HEK293T (cell line): ENCODE data around the gene SHH.
A peak's percentile ranks its signal among the peaks of the same experiment; 100 is the strongest.

Source experiments
- CTCF ChIA-PET: fragments of 350-600 bp; formaldehyde crosslinking; extraction: SDS; loops from one replicate; lab custom pipeline; 2021; ENCODE audit warnings: antibody characterized with exemption, inconsistent platforms; lab: Yijun Ruan, JAX
- POLR2A ChIA-PET: fragments of 350-600 bp; formaldehyde crosslinking; extraction: SDS; loops from one replicate; lab custom pipeline; 2020; ENCODE audit warnings: antibody characterized with exemption, inconsistent platforms; lab: Yijun Ruan, JAX
- DNase-seq: peaks from one replicate; pipeline ENCODE4 v3.0.0; 2012; ENCODE audit warnings: mixed read lengths; ENCODE audit errors: extremely low spot score
- ARNT ChIP-seq: fragments of 450-650 bp; IDR thresholded peaks from 2 replicates; pipeline ENCODE4 v1.6.1; 2017; ENCODE audit warnings: mild to moderate bottlenecking
- BHLHE40 ChIP-seq: fragments of 450-650 bp; IDR thresholded peaks from 2 replicates; pipeline ENCODE4 v1.6.1; 2016; ENCODE audit warnings: mild to moderate bottlenecking, moderate library complexity, borderline replicate concordance
- CTBP1 ChIP-seq: fragments of 450-650 bp; IDR thresholded peaks from 2 replicates; pipeline ENCODE4 v1.6.1; 2016; ENCODE audit warnings: borderline replicate concordance
- ELF4 ChIP-seq: fragments of 450-650 bp; IDR thresholded peaks from 2 replicates; pipeline ENCODE4 v1.6.1; 2017; ENCODE audit warnings: antibody characterized with exemption
- FOXA1 ChIP-seq: fragments of 450-650 bp; IDR thresholded peaks from 2 replicates; pipeline ENCODE4 v1.6.1; 2016; ENCODE audit warnings: mild to moderate bottlenecking
- FOXK2 ChIP-seq: fragments of 450-650 bp; IDR thresholded peaks from 2 replicates; pipeline ENCODE4 v1.6.1; 2016; ENCODE audit warnings: mild to moderate bottlenecking
- FOXM1 ChIP-seq: fragments of 450-650 bp; IDR thresholded peaks from 2 replicates; pipeline ENCODE4 v1.6.1; 2017; ENCODE audit warnings: mild to moderate bottlenecking, borderline replicate concordance
- HDGF ChIP-seq: fragments of 450-650 bp; IDR thresholded peaks from 2 replicates; pipeline ENCODE4 v1.6.1; 2017; ENCODE audit warnings: antibody characterized with exemption, borderline replicate concordance
- L3MBTL2 ChIP-seq: fragments of 450-650 bp; conservative IDR thresholded peaks from 2 replicates; pipeline ENCODE4 v1.6.1; 2016; ENCODE audit warnings: mild to moderate bottlenecking
- LEF1 ChIP-seq: fragments of 450-650 bp; IDR thresholded peaks from 2 replicates; pipeline ENCODE4 v1.6.1; 2017; ENCODE audit warnings: mild to moderate bottlenecking, borderline replicate concordance
- NFRKB ChIP-seq: fragments of 450-650 bp; IDR thresholded peaks from 2 replicates; pipeline ENCODE4 v1.6.1; 2016; ENCODE audit warnings: mild to moderate bottlenecking, moderate library complexity
- PKNOX1 ChIP-seq: fragments of 450-650 bp; IDR thresholded peaks from 2 replicates; pipeline ENCODE4 v1.6.1; 2016
- SP1 ChIP-seq: fragments of 450-650 bp; IDR thresholded peaks from 2 replicates; pipeline ENCODE4 v1.6.1; 2017
- SUZ12 ChIP-seq: fragments of 450-650 bp; IDR thresholded peaks from 2 replicates; pipeline ENCODE4 v1.6.1; 2016; ENCODE audit warnings: mild to moderate bottlenecking
- TARDBP ChIP-seq: fragments of 450-650 bp; IDR thresholded peaks from 2 replicates; pipeline ENCODE4 v1.6.1; 2016
- ZNF384 ChIP-seq: fragments of 450-650 bp; IDR thresholded peaks from 2 replicates; pipeline ENCODE4 v1.6.1; 2016

SHH gene

GRCh38 chr7:155798673-155799439 is 13.4 kb downstream of the SHH start:
- POLR2A ChIA-PET, result no interaction called here
- TF ChIP-seq BHLHE40 (no peak), ELF4 (no peak), LEF1 (no peak), FOXM1 (no peak), NFRKB (no peak), L3MBTL2 (no peak), ARNT (no peak), ZNF384 (no peak), FOXK2 (no peak)
- CTCF ChIA-PET, result no interaction called here
- DNase-seq, result no peak

- no peak for DNase-seq
- CTCF ChIA-PET, result interaction anchor here (0.7 to 1.0 kb wide), 2 partner anchors 13 to 639 kb away, joined by 3 to 4 read pairs; no protein-coding TSS in a partner anchor
- TF ChIP-seq SUZ12, result no peak
- no peak for TF ChIP-seq LEF1
- no peak for TF ChIP-seq TARDBP
- TF ChIP-seq FOXM1, result no peak
- no peak for TF ChIP-seq BHLHE40
- no peak for TF ChIP-seq PKNOX1
- TF ChIP-seq NFRKB, result no peak
- TF ChIP-seq CTBP1, result no peak
- no peak for TF ChIP-seq HDGF
- no peak for TF ChIP-seq ARNT
- TF ChIP-seq FOXA1, result no peak
- no peak for TF ChIP-seq ZNF384
- TF ChIP-seq FOXK2, result no peak
- TF ChIP-seq L3MBTL2, result no peak
- TF ChIP-seq SP1, result no peak
- POLR2A ChIA-PET, result no interaction called here
These were observed 14.7 kb downstream of the SHH start for GRCh38 chr7:155797262-155798250.

- POLR2A ChIA-PET, result no interaction called here
- CTCF ChIA-PET, result interaction anchor here (1.0 kb wide), 1 partner anchor 14 kb away, joined by 4 read pairs; no protein-coding TSS in a partner anchor
- DNase-seq, result peak; percentile 93
- TF ChIP-seq PKNOX1 (no peak), SUZ12 (no peak), ELF4 (no peak), L3MBTL2 (no peak)
These were observed 15.6 kb downstream of the SHH start for GRCh38 chr7:155796381-155797261.

- POLR2A ChIA-PET, result no interaction called here
- TF ChIP-seq LEF1 (no peak), SP1 (no peak), ARNT (no peak), ELF4 (no peak), ZNF384 (no peak), CTBP1 (no peak), L3MBTL2 (no peak), FOXK2 (no peak), PKNOX1 (no peak), FOXM1 (no peak), BHLHE40 (no peak), HDGF (no peak)
- CTCF ChIA-PET, result no interaction called here
- DNase-seq, result no peak
These were observed 16.3 kb downstream of the SHH start for GRCh38 chr7:155795951-155796350.

- no peak for DNase-seq
- ChIA-PET CTCF (interaction anchor here (0.7 kb wide), 1 partner anchor 863 kb away, joined by 6 read pairs; no protein-coding TSS in a partner anchor), POLR2A (no interaction called here)
- no peak for TF ChIP-seq ZNF384
These were observed 16.9 kb downstream of the SHH start for GRCh38 chr7:155795401-155795800.
